SK-N-MC (cell line): Measurements from ENCODE around the gene ZFAND3.

Experiments
- EZH2 ChIP-seq: fragments of 200-600 bp; sonication (generic); IDR thresholded peaks from one replicate; pipeline ENCODE4 v1.6.1; 2017; ENCODE audit warnings: antibody characterized with exemption
- FOXP2 ChIP-seq: optimal IDR thresholded peaks from 2 replicates; pipeline ENCODE3; 2011; ENCODE audit warnings: mild to moderate bottlenecking, moderate library complexity; ENCODE audit not compliant: insufficient read depth; ENCODE audit errors: extremely low read length, control extremely low read depth
- POLR2AphosphoS5 ChIP-seq: IDR thresholded peaks from 2 replicates; pipeline ENCODE4 v1.6.1; 2012; ENCODE audit warnings: mild to moderate bottlenecking, low read depth, low read length, borderline replicate concordance

DNA sequence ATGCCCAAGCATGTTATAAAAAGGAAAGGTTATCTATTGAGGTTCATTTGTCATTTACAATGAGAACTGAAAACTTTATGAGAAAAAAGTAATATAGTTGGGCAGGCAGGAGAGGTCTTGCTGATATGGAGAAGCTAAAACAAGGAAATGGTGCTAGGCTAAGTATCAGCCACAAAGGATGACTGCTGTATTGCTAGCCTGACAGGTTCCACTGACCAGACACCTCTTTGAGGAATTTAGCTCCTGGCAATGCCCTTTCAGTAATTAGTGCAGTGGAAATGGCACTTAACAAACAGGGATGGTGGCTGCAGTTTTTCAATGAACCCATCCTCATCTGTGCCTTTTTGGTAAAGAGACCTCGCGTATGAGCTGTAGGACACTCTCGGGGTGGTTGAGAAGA, 284.4 kb downstream of the ZFAND3 start:
- TF ChIP-seq EZH2 (no peak), FOXP2 (no peak), POLR2AphosphoS5 (no peak)
